RWPE2 (cell line): ENCODE results near the gene BNIP2.

Experiments used
- ATAC-seq: fragments of 200-7000 bp; cut with Tn5 transposase; 3 replicates; pipeline ENCODE4 v1.9.1; 2021; ENCODE audit warnings: low read depth
- DNase-seq: peaks from one replicate; pipeline ENCODE4 v3.0.0-alpha.2; 2020; ENCODE audit warnings: low spot score
- H3K27ac ChIP-seq: fragments of 450-650 bp; 2 replicates; pipeline ENCODE4 v1.5.1; 2017; ENCODE audit warnings: mild to moderate bottlenecking; ENCODE audit not compliant: poor library complexity, severe bottlenecking
- H3K27me3 ChIP-seq: fragments of 250-450 bp; sonication (Bioruptor Pico); 2 replicates; pipeline ENCODE4 v1.5.1; 2021; ENCODE audit warnings: mild to moderate bottlenecking, moderate library complexity; ENCODE audit not compliant: insufficient read depth, poor library complexity, severe bottlenecking
- H3K36me3 ChIP-seq: fragments of 250-450 bp; sonication (Bioruptor Pico); 2 replicates; pipeline ENCODE4 v1.5.1; 2020; ENCODE audit warnings: low read depth, mild to moderate bottlenecking, moderate library complexity
- H3K4me1 ChIP-seq: fragments of 250-450 bp; sonication (Bioruptor Pico); 2 replicates; pipeline ENCODE4 v1.5.1; 2021; ENCODE audit warnings: mild to moderate bottlenecking, moderate library complexity; ENCODE audit not compliant: insufficient read depth, poor library complexity, severe bottlenecking
- H3K4me3 ChIP-seq: fragments of 250-450 bp; sonication (Bioruptor Pico); 2 replicates; pipeline ENCODE4 v1.5.1; 2021; ENCODE audit warnings: mild to moderate bottlenecking, moderate library complexity; ENCODE audit not compliant: severe bottlenecking
- H3K9me3 ChIP-seq: fragments of 250-450 bp; sonication (Bioruptor Pico); 2 replicates; pipeline ENCODE4 v1.5.1; 2021; ENCODE audit warnings: mild to moderate bottlenecking, moderate library complexity; ENCODE audit not compliant: severe bottlenecking
- CTCF ChIP-seq: fragments of 450-650 bp; IDR thresholded peaks from one replicate; pipeline ENCODE4 v1.5.1; 2017; ENCODE audit warnings: mild to moderate bottlenecking, moderate library complexity; ENCODE audit not compliant: poor library complexity, severe bottlenecking

BNIP2 gene

GRCh38 chr15:59674361-59674877 lies 14.7 kb downstream of the BNIP2 start:
- peaks cover 100% of the 10 kb centered on the region for H3K36me3 ChIP-seq

GRCh38 chr15:59668556-59668955 lies 20.6 kb downstream of the BNIP2 start:
- TF ChIP-seq CTCF, result no peak
- peaks cover 100% of the 10 kb centered on the region for H3K36me3 ChIP-seq
- no peaks in the 10 kb centered on the region for H3K27me3 ChIP-seq
- no peaks in the 10 kb centered on the region for H3K9me3 ChIP-seq
- no peak overlapping the region for H3K27ac ChIP-seq
- DNase-seq (no peak), ATAC-seq (no peak)
- H3K4me1 ChIP-seq, result no peaks in the 10 kb centered on the region
- no peak overlapping the region for H3K4me3 ChIP-seq

More at GRCh38 chr15:59674361-59674877, 14.7 kb downstream of the BNIP2 start:
- H3K9me3 ChIP-seq, result no peaks in the 10 kb centered on the region
- no peaks in the 10 kb centered on the region for H3K27me3 ChIP-seq
- no peaks in the 10 kb centered on the region for H3K4me1 ChIP-seq
- TF ChIP-seq CTCF, result no peak
- no peak overlapping the region for H3K4me3 ChIP-seq
- DNase-seq (no peak), ATAC-seq (no peak)
- H3K27ac ChIP-seq, result no peak overlapping the region

- Histone ChIP-seq H3K27me3 (no peaks in the 10 kb centered on the region), H3K36me3 (peaks cover 82% of the 10 kb centered on the region), H3K4me3 (no peak overlapping the region), H3K27ac (no peak overlapping the region), H3K4me1 (no peaks in the 10 kb centered on the region), H3K9me3 (no peaks in the 10 kb centered on the region)
- DNase-seq (no peak), ATAC-seq (no peak)
- TF ChIP-seq CTCF, result no peak
Measured at GRCh38 chr15:59662260-59662659, 26.9 kb downstream of the BNIP2 start.

DNA sequence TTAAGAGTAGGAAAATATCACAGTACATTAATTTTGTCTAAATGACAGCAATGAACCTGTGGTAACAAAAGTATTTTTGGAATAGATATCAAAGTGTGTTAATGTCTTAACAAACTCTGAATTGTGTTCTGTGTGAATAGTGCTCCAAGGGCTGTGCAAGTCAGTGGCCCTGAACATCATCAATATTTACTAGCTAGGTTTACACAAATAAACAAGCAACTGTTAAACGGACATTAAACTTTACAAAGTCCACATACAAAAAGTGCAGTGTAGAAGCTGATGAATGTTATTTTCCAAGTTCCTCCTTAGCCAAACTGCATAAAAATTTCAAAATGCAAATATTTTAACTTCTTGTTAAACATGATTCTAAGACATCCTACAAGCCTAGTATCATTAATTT lies 29.8 kb downstream of the BNIP2 start:
- Histone ChIP-seq H3K36me3 (peaks cover 56% of the 10 kb centered on the region), H3K27me3 (no peaks in the 10 kb centered on the region), H3K9me3 (no peaks in the 10 kb centered on the region), H3K27ac (no peak overlapping the region), H3K4me3 (no peak overlapping the region), H3K4me1 (peaks cover 8% of the 10 kb centered on the region)
- no peak for DNase-seq
- no peak for TF ChIP-seq CTCF
- ATAC-seq, result no peak

- H3K4me1 ChIP-seq, result peaks cover 8% of the 10 kb centered on the region
- no peak for DNase-seq
- no peaks in the 10 kb centered on the region for H3K9me3 ChIP-seq
- no peak for TF ChIP-seq CTCF
- H3K27ac ChIP-seq, result peak overlapping the region; percentile 30
- peaks cover 55% of the 10 kb centered on the region for H3K36me3 ChIP-seq
- ATAC-seq, result peak; percentile 4; the same call in 2 of the 3 replicates
- no peaks in the 10 kb centered on the region for H3K27me3 ChIP-seq
- H3K4me3 ChIP-seq, result peak overlapping the region; percentile 91
Measured at GRCh38 chr15:59657635-59658125, 31.4 kb downstream of the BNIP2 start.
